Right ventricle myocardium inferior (tissue), 1 donor: Measurements from ENCODE around the gene S100A12. TPM values are rescaled to one million over a fixed set of nuclear protein-coding genes. Genes with fewer than 3 reads are reported as not detected.
"Not testable (repeated sequence)": the region's sequence is repeated elsewhere in the genome, so short reads cannot be mapped to it uniquely, and the experiment has no call there.

Source experiments
- ATAC-seq: fragments of 200-7000 bp; cut with Tn5 transposase; one replicate; pipeline ENCODE4 v1.9.1; 2020; ENCODE audit warnings: mild to moderate bottlenecking, moderate library complexity
- DNase-seq: peaks from one replicate; pipeline ENCODE4 v3.0.0; 2021; ENCODE audit errors: missing footprints
- intact Hi-C: fragments of 100-400 bp; cut with DNase I; formaldehyde crosslinking; loops from one replicate; pipeline ENCODE4 v1.11.0; 2022
- long read RNA-seq: library from polyadenylated mRNA; unstranded; transcript quantifications from one replicate; pipeline ENCODE4 v2.0.0, GENCODE V29; 2021
- total RNA-seq: library from RNA; stranded (reverse); fragmentation: NEBNext Ultra II Directional; extraction: Animal tissue kit (Norgen Biotek cat#: 25700); gene quantifications from one replicate; pipeline ENCODE4 v1.2.1, GENCODE V29; 2021
- donor health status: DM: no; HTN: yes; CAD: no; lungs with severe emphysema.

Gene S100A12
- 4.0 TPM for total RNA-seq
- long read RNA-seq: 0 reads

- ATAC-seq (no peak), DNase-seq (no peak)
- intact Hi-C loops: no loop called here
Measured at GRCh38 chr1:153375511-153375910, at the start of gene S100A12. S100A12 (minus strand) TSS chr1:153375621; CDS start chr1:153374592, 1,029 bp downstream.

- intact Hi-C loops: no loop called here
- DNase-seq (peak; percentile 75), ATAC-seq (peak; percentile 50)
Measured at GRCh38 chr1:153422450-153423068, 47.1 kb upstream of the S100A12 start.

- no peak for DNase-seq
- intact Hi-C loops: no loop called here
- no peak for ATAC-seq
Measured at GRCh38 chr1:153420306-153420705, 44.9 kb upstream of the S100A12 start.

GRCh38 chr1:153419436-153419793 is 44.0 kb upstream of the S100A12 start:
- DNase-seq, intact Hi-C loops, ATAC-seq: not testable (repeated sequence)

- DNase-seq, ATAC-seq, intact Hi-C loops: not testable (repeated sequence)
Measured at GRCh38 chr1:153418758-153419435, 43.5 kb upstream of the S100A12 start.

GRCh38 chr1:153417136-153417888 is 41.9 kb upstream of the S100A12 start:
- ATAC-seq: no peak
- no peak for DNase-seq
- intact Hi-C loops: no loop called here

- no peak for DNase-seq
- intact Hi-C loops: no loop called here
- no peak for ATAC-seq
Measured at GRCh38 chr1:153415850-153416570, 40.6 kb upstream of the S100A12 start, which contains the start of gene S100A7A. S100A7A (plus strand) TSS chr1:153416520; CDS start chr1:153418083, 1,563 bp downstream.

GRCh38 chr1:153413961-153414360 is 38.5 kb upstream of the S100A12 start:
- intact Hi-C loops, ATAC-seq, DNase-seq: not testable (repeated sequence)

- intact Hi-C loops, DNase-seq, ATAC-seq: not testable (repeated sequence)
Measured at GRCh38 chr1:153407274-153407673, 31.9 kb upstream of the S100A12 start.

- intact Hi-C loops, DNase-seq, ATAC-seq: not testable (repeated sequence)
Measured at GRCh38 chr1:153405825-153406599, 30.6 kb upstream of the S100A12 start.

GRCh38 chr1:153404768-153405167 is 29.3 kb upstream of the S100A12 start:
- ATAC-seq: no peak

GRCh38 chr1:153404086-153404635 is 28.7 kb upstream of the S100A12 start:
- intact Hi-C loops: no loop called here
- ATAC-seq (no peak), DNase-seq (no peak)

More at GRCh38 chr1:153404768-153405167, 29.3 kb upstream of the S100A12 start:
- peak; percentile 90 for DNase-seq
- intact Hi-C loops: no loop called here

GRCh38 chr1:153403421-153404085 is 28.1 kb upstream of the S100A12 start:
- ATAC-seq: no peak

GRCh38 chr1:153402226-153402625 is 26.8 kb upstream of the S100A12 start:
- intact Hi-C loops: no loop called here
- DNase-seq: no peak

More at GRCh38 chr1:153403421-153404085, 28.1 kb upstream of the S100A12 start:
- intact Hi-C loops: no loop called here
- no peak for DNase-seq

GRCh38 chr1:153401461-153401860 is 26.0 kb upstream of the S100A12 start:
- ATAC-seq (no peak), DNase-seq (no peak)
- intact Hi-C loops: no loop called here

More at GRCh38 chr1:153402226-153402625, 26.8 kb upstream of the S100A12 start:
- ATAC-seq: no peak

GRCh38 chr1:153400244-153400643 is 24.8 kb upstream of the S100A12 start:
- intact Hi-C loops: no loop called here
- DNase-seq: no peak
- ATAC-seq: no peak

GRCh38 chr1:153399401-153400055 is 24.1 kb upstream of the S100A12 start:
- no peak for ATAC-seq
- DNase-seq: no peak
- intact Hi-C loops: no loop called here
